H1 (cell line): Measurements from ENCODE around the gene EPS8. TPM values are rescaled to one million over a fixed set of nuclear protein-coding genes. Genes with fewer than 3 reads are reported as not detected.

ENCODE experiments used
- CTBP2 ChIP-seq: IDR thresholded peaks from 2 replicates; pipeline ENCODE4 v1.7.0; 2011; ENCODE audit warnings: borderline replicate concordance, mild to moderate bottlenecking, moderate library complexity, mixed read lengths, low read length; ENCODE audit not compliant: insufficient read depth, insufficient read length
- CTCF ChIP-seq, 3 experiments: IDR thresholded peaks; 1 replicate in 2 of 3; 2 replicates in 1 of 3; pipeline versions ENCODE4 v1.5.1 to v1.6.1; 2011; ENCODE audit warnings: low read length in 3 of 3, mild to moderate bottlenecking in 3 of 3, inconsistent platforms in 2 of 3, low read depth in 1 of 3, moderate library complexity in 1 of 3; ENCODE audit not compliant: insufficient read depth in 1 of 3; ENCODE audit errors: control extremely low read depth in 1 of 3
- FOSL1 ChIP-seq: IDR thresholded peaks from 2 replicates; pipeline ENCODE4 v1.6.1; 2011; ENCODE audit warnings: mild to moderate bottlenecking, low read depth, low read length, moderate library complexity; ENCODE audit not compliant: insufficient read depth
- GABPA ChIP-seq: IDR thresholded peaks from 2 replicates; pipeline ENCODE4 v1.6.1; 2011; ENCODE audit warnings: mild to moderate bottlenecking, low read length, moderate library complexity, borderline replicate concordance; ENCODE audit not compliant: insufficient read depth
- JUN ChIP-seq: IDR thresholded peaks from 2 replicates; pipeline ENCODE4 v1.6.1; 2011; ENCODE audit warnings: low read depth, mild to moderate bottlenecking, improper control_type of control experiment, low read length
- SUZ12 ChIP-seq: fragments of 200-600 bp; sonication (generic); IDR thresholded peaks from 2 replicates; pipeline ENCODE4 v1.6.1; 2012; ENCODE audit warnings: mild to moderate bottlenecking, inconsistent platforms, low read length, moderate library complexity, mixed read lengths
- polyA plus RNA-seq, 7 experiments: library from polyadenylated mRNA; depleted of rRNA in 3 of 7; stranded (reverse) in 5 of 7; unstranded in 2 of 7; fragments of >200 nt in 5 of 7; fragments of 200-250 nt in 2 of 7; gene quantifications; 1 replicate in 5 of 7; 2 replicates in 1 of 7; 4 replicates in 1 of 7; pipeline versions ENCODE4 v1.2.1 to v1.2.3, GENCODE V29; 2011 to 2013; ENCODE audit warnings: missing spikeins in 2 of 7, mixed read lengths in 2 of 7
- total RNA-seq: library from RNA; stranded (reverse); fragmentation: NEBNext Ultra II Directional; extraction: Animal tissue kit (Norgen Biotek cat#: 25700); gene quantifications from 2 replicates; pipeline ENCODE4 v1.2.1, GENCODE V29; 2021
- TF ChIP-seq, protein P1 (sequence below): IDR thresholded peaks from 2 replicates; pipeline ENCODE4 v1.6.1; 2012; ENCODE audit warnings: inconsistent platforms

Gene EPS8
- total and polyA plus RNA-seq, 2 of the 8 experiments (the other 6 are each of a cell fraction or from before 2014, with no cell fraction given): 3.0 to 4.6 TPM

- TF ChIP-seq CTCF (IDR thresholded peaks at IDR 0.05; ENCODE audit: control extremely low read depth in 1 of 3, insufficient read depth in 1 of 3, low read depth in 1 of 3, low read length in 3 of 3) (no peak), CTBP2 (no peak), GABPA (no peak), JUN (no peak), SUZ12 (no peak), FOSL1 (no peak)
- TF ChIP-seq, protein P1, sequence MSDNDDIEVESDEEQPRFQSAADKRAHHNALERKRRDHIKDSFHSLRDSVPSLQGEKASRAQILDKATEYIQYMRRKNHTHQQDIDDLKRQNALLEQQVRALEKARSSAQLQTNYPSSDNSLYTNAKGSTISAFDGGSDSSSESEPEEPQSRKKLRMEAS: no peak
Observed at GRCh38 chr12:15672671-15673270, 116.4 kb downstream of the EPS8 start (continued).
